ENCODE results near the gene ACAA1.

Gene ACAA1

GRCh38 chr3:38127611-38128302, 9.2 kb downstream of the ACAA1 start:
- no peak overlapping the region for H3K4me3 ChIP-seq (ENCODE audit: low read depth, low read length)
- TF ChIP-seq CTCF (IDR thresholded peaks at IDR 0.05; ENCODE audit: low read depth, low read length) = no peak

- H3K4me3 ChIP-seq (ENCODE audit: low read depth, low read length) = no peak overlapping the region
- no peak for TF ChIP-seq CTCF (IDR thresholded peaks at IDR 0.05; ENCODE audit: low read depth, low read length)
Observed at GRCh38 chr3:38126121-38126892, 10.6 kb downstream of the ACAA1 start.

- H3K4me3 ChIP-seq (ENCODE audit: low read depth, low read length) = no peak overlapping the region
- TF ChIP-seq CTCF (IDR thresholded peaks at IDR 0.05; ENCODE audit: low read depth, low read length) = no peak
Observed at GRCh38 chr3:38125305-38126120, 11.4 kb downstream of the ACAA1 start.

- TF ChIP-seq CTCF (IDR thresholded peaks at IDR 0.05; ENCODE audit: low read depth, low read length) = no peak
- H3K4me3 ChIP-seq (ENCODE audit: low read depth, low read length) = no peak overlapping the region
Observed at GRCh38 chr3:38124324-38125122, 12.4 kb downstream of the ACAA1 start.

GRCh38 chr3:38122712-38123290, 14.1 kb downstream of the ACAA1 start:
- H3K4me3 ChIP-seq (ENCODE audit: low read depth, low read length) = no peak overlapping the region
- no peak for TF ChIP-seq CTCF (IDR thresholded peaks at IDR 0.05; ENCODE audit: low read depth, low read length)

- no peak for TF ChIP-seq CTCF (IDR thresholded peaks at IDR 0.05; ENCODE audit: low read depth, low read length)
- no peak overlapping the region for H3K4me3 ChIP-seq (ENCODE audit: low read depth, low read length)
Observed at GRCh38 chr3:38121832-38122461, 15.0 kb downstream of the ACAA1 start.

Measured in WI38 (cell line).